HFFc6 (cell line): ENCODE data around the gene TMF1. TPM values are rescaled to one million over a fixed set of nuclear protein-coding genes. Genes with fewer than 3 reads are reported as not detected.

ENCODE experiments used
- DNase-seq: peaks from one replicate; pipeline ENCODE4 v3.0.0-alpha.2; 2018
- H3K27ac Mint-ChIP-seq: 2 replicates; pipeline ENCODE4 v1.8.0; 2020; ENCODE audit warnings: mild to moderate bottlenecking, mixed read lengths
- H3K27me3 Mint-ChIP-seq: 2 replicates; pipeline ENCODE4 v1.8.0; 2021; ENCODE audit warnings: mild to moderate bottlenecking, moderate library complexity, mixed read lengths; ENCODE audit not compliant: insufficient read depth
- H3K36me3 Mint-ChIP-seq: 2 replicates; pipeline ENCODE4 v1.8.0; 2021; ENCODE audit warnings: low read depth, mixed read lengths
- H3K4me1 Mint-ChIP-seq: 2 replicates; pipeline ENCODE4 v1.8.0; 2020; ENCODE audit warnings: low read depth, mixed read lengths
- H3K4me3 Mint-ChIP-seq: 2 replicates; pipeline ENCODE4 v1.8.0; 2020; ENCODE audit warnings: mild to moderate bottlenecking, moderate library complexity, mixed read lengths
- H3K9me3 Mint-ChIP-seq: 2 replicates; pipeline ENCODE4 v1.8.0; 2020; ENCODE audit warnings: mild to moderate bottlenecking, mixed read lengths
- CTCF ChIP-seq: fragments of 200-600 bp; sonication (generic); IDR thresholded peaks from 2 replicates; pipeline ENCODE4 v1.5.0; 2021; ENCODE audit warnings: antibody characterized with exemption, mild to moderate bottlenecking
- total RNA-seq, 6 experiments: library from RNA; stranded (reverse); fragmentation: NEBNext Ultra II Directional; extraction: Animal tissue kit (Norgen Biotek cat#: 25700); gene quantifications; 2 replicates in 1 of 6; 3 replicates in 5 of 6; pipeline ENCODE4 v1.2.3, GENCODE V29; 2021

The TMF1 gene
- total RNA-seq, 6 experiments from 2014 or later = 43.7 to 46.9 (median 45.2) TPM

GRCh38 chr3:69005791-69006482 is 46.2 kb downstream of the TMF1 start:
- Mint-ChIP-seq H3K27me3 (no peaks in the 10 kb centered on the region), H3K9me3 (no peaks in the 10 kb centered on the region), H3K36me3 (peaks cover 43% of the 10 kb centered on the region), H3K4me3 (no peak overlapping the region), H3K27ac (no peak overlapping the region), H3K4me1 (peaks cover 24% of the 10 kb centered on the region)
- no peak for TF ChIP-seq CTCF
- no peak for DNase-seq

GRCh38 chr3:69005071-69005790 is 46.9 kb downstream of the TMF1 start:
- H3K27ac Mint-ChIP-seq = no peak overlapping the region
- H3K36me3 Mint-ChIP-seq = peaks cover 36% of the 10 kb centered on the region
- H3K27me3 Mint-ChIP-seq = no peaks in the 10 kb centered on the region
- no peaks in the 10 kb centered on the region for H3K9me3 Mint-ChIP-seq
- no peak for TF ChIP-seq CTCF
- H3K4me1 Mint-ChIP-seq = peaks cover 17% of the 10 kb centered on the region
- no peak for DNase-seq
- no peak overlapping the region for H3K4me3 Mint-ChIP-seq

DNA sequence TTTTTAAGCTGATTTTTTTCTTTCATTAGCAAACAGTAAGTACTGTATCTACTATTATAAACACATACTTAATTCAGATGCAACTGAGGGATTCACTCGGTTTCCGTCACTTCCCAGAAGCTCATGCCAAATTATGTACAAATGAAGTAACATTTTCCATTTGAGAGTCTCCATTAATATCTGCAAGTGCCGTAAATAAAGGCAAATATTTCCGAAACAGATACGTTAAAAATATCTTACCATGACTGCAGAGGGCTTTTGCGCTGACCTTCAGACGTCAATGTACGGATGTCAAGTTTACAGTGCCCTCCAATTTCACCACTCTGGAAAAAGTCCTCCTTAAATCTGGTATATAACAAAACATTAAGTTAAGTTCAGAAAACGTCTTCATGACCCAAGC is 48.0 kb downstream of the TMF1 start:
- H3K4me3 Mint-ChIP-seq = no peak overlapping the region
- no peak overlapping the region for H3K27ac Mint-ChIP-seq
- DNase-seq = no peak
- no peaks in the 10 kb centered on the region for H3K9me3 Mint-ChIP-seq
- peaks cover 27% of the 10 kb centered on the region for H3K36me3 Mint-ChIP-seq
- no peak for TF ChIP-seq CTCF
- H3K4me1 Mint-ChIP-seq = peaks cover 6% of the 10 kb centered on the region
- no peaks in the 10 kb centered on the region for H3K27me3 Mint-ChIP-seq

GRCh38 chr3:68999605-69000004 is 52.5 kb downstream of the TMF1 start:
- Mint-ChIP-seq H3K9me3 (no peaks in the 10 kb centered on the region), H3K27ac (no peak overlapping the region), H3K4me3 (no peak overlapping the region), H3K36me3 (peaks cover 34% of the 10 kb centered on the region), H3K4me1 (peaks cover 14% of the 10 kb centered on the region), H3K27me3 (no peaks in the 10 kb centered on the region)
- TF ChIP-seq CTCF = no peak
- no peak for DNase-seq

- Mint-ChIP-seq H3K27ac (no peak overlapping the region), H3K4me1 (peaks cover 14% of the 10 kb centered on the region), H3K36me3 (peaks cover 35% of the 10 kb centered on the region), H3K9me3 (no peaks in the 10 kb centered on the region), H3K4me3 (no peak overlapping the region), H3K27me3 (no peaks in the 10 kb centered on the region)
- DNase-seq = no peak
- no peak for TF ChIP-seq CTCF
Observed at GRCh38 chr3:68999158-68999557, 53.0 kb downstream of the TMF1 start.
